ENCODE measurements around the gene FAM3B.

FAM3B gene

GRCh38 chr21:41398251-41398650 lies 81.7 kb downstream of the FAM3B start:
- no peak for DNase-seq

- DNase-seq, result no peak
Observed at GRCh38 chr21:41398831-41399230, 82.2 kb downstream of the FAM3B start.

- DNase-seq, result no peak
Observed at GRCh38 chr21:41399246-41399800, 82.7 kb downstream of the FAM3B start.

- DNase-seq, result no peak
Observed at GRCh38 chr21:41402231-41402630, 85.6 kb downstream of the FAM3B start.

GRCh38 chr21:41402796-41403195 lies 86.2 kb downstream of the FAM3B start:
- no peak for DNase-seq

- DNase-seq, result no peak
Observed at GRCh38 chr21:41403331-41403730, 86.7 kb downstream of the FAM3B start.

GRCh38 chr21:41403966-41404365 lies 87.4 kb downstream of the FAM3B start:
- no peak for DNase-seq

- no peak for DNase-seq
Observed at GRCh38 chr21:41405321-41405720, 88.7 kb downstream of the FAM3B start.

- DNase-seq, result no peak
Observed at GRCh38 chr21:41406340-41406739, 89.7 kb downstream of the FAM3B start.
